K562 (cell line): Measurements from ENCODE around the gene PTGIR. TPM values are rescaled to one million over a fixed set of nuclear protein-coding genes. Genes with fewer than 3 reads are reported as not detected.
A peak's percentile ranks its signal among the peaks of the same experiment; 100 is the strongest.

Experiments
- BCOR ChIP-seq: fragments of 450-650 bp; IDR thresholded peaks from 2 replicates; pipeline ENCODE4 v1.6.1; 2016
- DNMT1 ChIP-seq: fragments of 450-650 bp; IDR thresholded peaks from 2 replicates; pipeline ENCODE4 v1.6.1; 2016; ENCODE audit warnings: antibody characterized with exemption, mild to moderate bottlenecking
- ETV5 ChIP-seq: sonication (generic); formaldehyde crosslinking; IDR thresholded peaks from 2 replicates; pipeline ENCODE4 v1.4.0; 2020; ENCODE audit warnings: low read depth, mild to moderate bottlenecking, missing genetic modification reagents
- HDAC2 ChIP-seq: fragments of 450-650 bp; IDR thresholded peaks from 2 replicates; pipeline ENCODE4 v1.6.1; 2016; ENCODE audit warnings: mild to moderate bottlenecking
- JUND ChIP-seq, 2 experiments: IDR thresholded peaks; 2 replicates in 1 of 2; 3 replicates in 1 of 2; pipeline ENCODE4 v1.6.1; 2011; ENCODE audit warnings: borderline replicate concordance in 2 of 2, low read depth in 2 of 2, low read length in 2 of 2, improper control_type of control experiment in 1 of 2, missing biosample characterization in 1 of 2, missing genetic modification characterization in 1 of 2, missing genetic modification reagents in 1 of 2
- MAFG ChIP-seq: fragments of 450-650 bp; conservative IDR thresholded peaks from 2 replicates; pipeline ENCODE4 v1.6.1; 2016; ENCODE audit warnings: missing genetic modification characterization, missing compliant biosample characterization
- MCM2 ChIP-seq: fragments of 450-650 bp; IDR thresholded peaks from 2 replicates; pipeline ENCODE4 v1.6.1; 2017; ENCODE audit warnings: low read depth, mild to moderate bottlenecking
- PURB ChIP-seq: sonication (generic); formaldehyde crosslinking; IDR thresholded peaks from 2 replicates; pipeline ENCODE4 v1.9.0; 2021; ENCODE audit warnings: low read depth, mild to moderate bottlenecking, missing genetic modification reagents
- RAD51 ChIP-seq: fragments of 450-650 bp; IDR thresholded peaks from 2 replicates; pipeline ENCODE4 v1.7.1; 2016; ENCODE audit warnings: low read depth, mild to moderate bottlenecking, borderline replicate concordance
- SMARCB1 ChIP-seq: IDR thresholded peaks from 2 replicates; pipeline ENCODE4 v1.6.1; 2011; ENCODE audit warnings: improper control_type of control experiment, low read depth; ENCODE audit not compliant: insufficient read length
- TGIF2 ChIP-seq: sonication (generic); formaldehyde crosslinking; IDR thresholded peaks from 2 replicates; pipeline ENCODE4 v1.8.1; 2022; ENCODE audit warnings: mild to moderate bottlenecking, missing genetic modification reagents, moderate library complexity
- ZBTB2 ChIP-seq: fragments of 450-650 bp; IDR thresholded peaks from 2 replicates; pipeline ENCODE4 v1.6.1; 2016; ENCODE audit warnings: antibody characterized with exemption
- ZBTB8A ChIP-seq: fragments of 450-650 bp; IDR thresholded peaks from 2 replicates; pipeline ENCODE4 v1.6.1; 2018; ENCODE audit warnings: mild to moderate bottlenecking, moderate library complexity; ENCODE audit not compliant: partially characterized antibody
- ZNF449 ChIP-seq: fragments of 250-450 bp; sonication (Bioruptor Pico); IDR thresholded peaks from 2 replicates; pipeline ENCODE4 v1.8.0; 2022; ENCODE audit warnings: moderate library complexity, mild to moderate bottlenecking, inconsistent platforms
- ZNF511 ChIP-seq: sonication (generic); formaldehyde crosslinking; IDR thresholded peaks from 2 replicates; pipeline ENCODE4 v1.8.0; 2022; ENCODE audit warnings: mild to moderate bottlenecking, missing genetic modification reagents
- ZNF583 ChIP-seq: fragments of 250-450 bp; sonication (Bioruptor Pico); IDR thresholded peaks from 2 replicates; pipeline ENCODE4 v1.4.0; 2020
- ZNF668 ChIP-seq: fragments of 250-450 bp; sonication (Bioruptor Pico); IDR thresholded peaks from 2 replicates; pipeline ENCODE4 v1.8.0; 2022; ENCODE audit warnings: mild to moderate bottlenecking, inconsistent platforms
- polyA plus RNA-seq, 8 experiments: library from polyadenylated mRNA; depleted of rRNA in 4 of 8; stranded (reverse) in 5 of 8; unstranded in 3 of 8; fragments of >200 nt; fragmentation: Nextera tagmentation in 2 of 8; fragmentation: Illumina TruSeq in 1 of 8; extraction: Ambion mirVana in 2 of 8; extraction: Trizol in 1 of 8; gene quantifications; 2 replicates each; pipeline versions ENCODE4 v1.2.1 to v1.2.3, GENCODE V29; 2011 to 2014; ENCODE audit warnings: inconsistent platforms in 1 of 8, missing spikeins in 1 of 8
- total RNA-seq, 7 experiments: library from RNA; depleted of rRNA in 6 of 7; stranded (reverse); fragments of >200 nt in 6 of 7; fragmentation: Illumina TruSeq in 2 of 7; extraction: Trizol in 2 of 7; gene quantifications; 2 replicates each; pipeline versions ENCODE4 v1.2.1 to v1.2.3, GENCODE V29; 2011 to 2021; ENCODE audit warnings: low replicate concordance in 1 of 7
- TF ChIP-seq, protein P1 (sequence below): fragments of 450-650 bp; IDR thresholded peaks from 2 replicates; pipeline ENCODE4 v1.6.1; 2016; ENCODE audit warnings: mild to moderate bottlenecking
- TF ChIP-seq, protein P2 (sequence below): sonication (generic); formaldehyde crosslinking; IDR thresholded peaks from 2 replicates; pipeline ENCODE4 v1.8.0; 2022; ENCODE audit warnings: mild to moderate bottlenecking, missing genetic modification reagents, borderline replicate concordance

PTGIR gene
- total and polyA plus RNA-seq, 9 of the 15 experiments (the other 6 are each of a cell fraction or from before 2014, with no cell fraction given), result 0.11 to 3.4 (median 1.1) TPM; not detected in 1

DNA sequence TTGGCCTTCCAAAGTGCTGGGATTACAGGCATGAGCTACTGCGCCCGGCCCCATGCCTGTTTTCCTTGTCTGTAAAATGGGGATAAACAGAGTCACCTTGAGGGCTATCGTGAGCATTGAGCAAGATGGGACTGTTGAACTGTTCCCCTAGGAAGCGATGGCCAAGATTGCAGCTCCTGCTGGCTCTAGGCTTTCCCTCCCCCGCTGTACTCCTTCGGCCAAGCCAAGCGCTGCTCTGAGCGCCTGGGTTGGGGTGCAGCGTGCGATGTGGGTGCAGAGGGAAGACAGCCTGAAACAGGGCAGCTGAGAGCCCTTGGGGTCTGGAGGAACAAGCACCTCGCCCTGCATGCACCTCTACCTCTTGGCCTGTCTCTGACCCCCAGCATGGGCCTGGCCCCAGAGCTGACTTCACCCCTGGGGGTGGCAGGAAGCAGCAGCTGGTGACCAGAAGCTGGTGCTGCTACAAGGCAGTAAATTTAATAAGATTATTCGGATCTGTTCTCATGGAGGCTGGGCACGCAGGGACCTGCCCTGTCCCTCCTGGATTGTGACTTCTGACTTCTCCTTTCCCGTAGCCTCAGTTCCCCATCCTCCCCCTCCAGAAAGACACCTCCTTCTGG is 5.8 kb upstream of the PTGIR start (continued):
- TF ChIP-seq, protein P1, sequence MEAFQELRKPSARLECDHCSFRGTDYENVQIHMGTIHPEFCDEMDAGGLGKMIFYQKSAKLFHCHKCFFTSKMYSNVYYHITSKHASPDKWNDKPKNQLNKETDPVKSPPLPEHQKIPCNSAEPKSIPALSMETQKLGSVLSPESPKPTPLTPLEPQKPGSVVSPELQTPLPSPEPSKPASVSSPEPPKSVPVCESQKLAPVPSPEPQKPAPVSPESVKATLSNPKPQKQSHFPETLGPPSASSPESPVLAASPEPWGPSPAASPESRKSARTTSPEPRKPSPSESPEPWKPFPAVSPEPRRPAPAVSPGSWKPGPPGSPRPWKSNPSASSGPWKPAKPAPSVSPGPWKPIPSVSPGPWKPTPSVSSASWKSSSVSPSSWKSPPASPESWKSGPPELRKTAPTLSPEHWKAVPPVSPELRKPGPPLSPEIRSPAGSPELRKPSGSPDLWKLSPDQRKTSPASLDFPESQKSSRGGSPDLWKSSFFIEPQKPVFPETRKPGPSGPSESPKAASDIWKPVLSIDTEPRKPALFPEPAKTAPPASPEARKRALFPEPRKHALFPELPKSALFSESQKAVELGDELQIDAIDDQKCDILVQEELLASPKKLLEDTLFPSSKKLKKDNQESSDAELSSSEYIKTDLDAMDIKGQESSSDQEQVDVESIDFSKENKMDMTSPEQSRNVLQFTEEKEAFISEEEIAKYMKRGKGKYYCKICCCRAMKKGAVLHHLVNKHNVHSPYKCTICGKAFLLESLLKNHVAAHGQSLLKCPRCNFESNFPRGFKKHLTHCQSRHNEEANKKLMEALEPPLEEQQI, result no peak
- TF ChIP-seq ZNF668 (CRISPR knock-in tag), result no peak
- no peak for TF ChIP-seq RAD51
- peak; percentile 43; the same call in 1 of the 2 replicates for TF ChIP-seq ZNF511 (CRISPR knock-in tag)
- no peak for TF ChIP-seq SMARCB1
- TF ChIP-seq JUND (IDR thresholded peaks at IDR 0.05; ENCODE audit: borderline replicate concordance, low read depth, low read length), result no peak
- no peak for TF ChIP-seq JUND (tag; IDR thresholded peaks at IDR 0.05; ENCODE audit: borderline replicate concordance, low read depth, low read length)
- no peak for TF ChIP-seq ZBTB8A
- no peak for TF ChIP-seq PURB (CRISPR knock-in tag)
- TF ChIP-seq MCM2, result no peak
- no peak for TF ChIP-seq TGIF2
- TF ChIP-seq ZNF449, result no peak
- no peak for TF ChIP-seq DNMT1
- TF ChIP-seq, protein P2, sequence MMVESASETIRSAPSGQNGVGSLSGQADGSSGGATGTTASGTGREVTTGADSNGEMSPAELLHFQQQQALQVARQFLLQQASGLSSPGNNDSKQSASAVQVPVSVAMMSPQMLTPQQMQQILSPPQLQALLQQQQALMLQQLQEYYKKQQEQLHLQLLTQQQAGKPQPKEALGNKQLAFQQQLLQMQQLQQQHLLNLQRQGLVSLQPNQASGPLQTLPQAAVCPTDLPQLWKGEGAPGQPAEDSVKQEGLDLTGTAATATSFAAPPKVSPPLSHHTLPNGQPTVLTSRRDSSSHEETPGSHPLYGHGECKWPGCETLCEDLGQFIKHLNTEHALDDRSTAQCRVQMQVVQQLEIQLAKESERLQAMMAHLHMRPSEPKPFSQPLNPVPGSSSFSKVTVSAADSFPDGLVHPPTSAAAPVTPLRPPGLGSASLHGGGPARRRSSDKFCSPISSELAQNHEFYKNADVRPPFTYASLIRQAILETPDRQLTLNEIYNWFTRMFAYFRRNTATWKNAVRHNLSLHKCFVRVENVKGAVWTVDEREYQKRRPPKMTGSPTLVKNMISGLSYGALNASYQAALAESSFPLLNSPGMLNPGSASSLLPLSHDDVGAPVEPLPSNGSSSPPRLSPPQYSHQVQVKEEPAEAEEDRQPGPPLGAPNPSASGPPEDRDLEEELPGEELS (CRISPR knock-in tag), result no peak
- TF ChIP-seq MAFG (tag), result no peak
- TF ChIP-seq ZNF583 (CRISPR knock-in tag), result no peak
- no peak for TF ChIP-seq ZBTB2
- no peak for TF ChIP-seq ETV5 (CRISPR knock-in tag)
- TF ChIP-seq HDAC2, result peak; percentile 20; the same call in 1 of the 2 replicates
- TF ChIP-seq BCOR, result peak; percentile 58; the same call in 1 of the 2 replicates
